Measurements from ENCODE around the gene TLE2. TPM values are rescaled to one million over a fixed set of nuclear protein-coding genes. Genes with fewer than 3 reads are reported as not detected.

Gene TLE2
- total and polyA plus RNA-seq, 9 of the 15 experiments (the other 6 are each of a cell fraction or from before 2014, with no cell fraction given), result 0.35 to 13.1 (median 6.2) TPM

- H3K36me3 ChIP-seq (ENCODE audit: control insufficient read depth, insufficient read depth, low read length), result no peaks in the 10 kb centered on the region
- FAIRE-seq, result no peak
- no peak overlapping the region for H3K4me2 ChIP-seq (ENCODE audit: insufficient read depth, low read length)
- H3K27ac ChIP-seq (ENCODE audit: extremely low read depth, low read depth, low read length), result no peak overlapping the region
- in situ Hi-C loops (cut with MboI) (no loop called here), intact Hi-C loops (cut with micrococcal nuclease) (no loop called here)
- DNase-seq (ENCODE audit: extremely low read depth in 1 of 4, low spot score in 3 of 4), result no peak
- no peak overlapping the region for H3K9ac ChIP-seq (ENCODE audit: insufficient read depth in 1 of 2, low read depth in 2 of 2, low read length in 2 of 2)
- WGBS (ENCODE audit: insufficient coverage, low coverage, missing lambda C conversion rate), result 67% methylated on average over 13 of the region's 18 CpGs
- no peaks in the 10 kb centered on the region for H3K9me1 ChIP-seq (ENCODE audit: control insufficient read depth, insufficient read depth, low read length)
- H2AFZ ChIP-seq (ENCODE audit: low read depth, low read length), result no peak overlapping the region
- TF ChIP-seq ZNF780A (CRISPR knock-in tag; IDR thresholded peaks at IDR 0.05) (no peak), PHB (CRISPR knock-in tag; IDR thresholded peaks at IDR 0.05) (no peak)
- H3K79me2 ChIP-seq (ENCODE audit: control insufficient read depth, insufficient read depth, low read length), result no peaks in the 10 kb centered on the region
- H3K4me3 ChIP-seq, result no peak overlapping the region
- H3K4me1 ChIP-seq (replicated peaks in 1 of 2; ENCODE audit: control insufficient read depth in 2 of 2, insufficient read depth in 2 of 2, low read length in 2 of 2), result peaks cover 0 to 23% of the 10 kb centered on the region in 2 experiments; a peak in 2 of 5 replicates
- no peaks in the 10 kb centered on the region; a peak in 1 of 5 replicates for H3K27me3 ChIP-seq (ENCODE audit: control insufficient read depth in 2 of 2, insufficient read depth in 2 of 2, low read length in 2 of 2)
- ChIA-PET POLR2A (interaction anchor here (1.1 to 2.1 kb wide), 4 partner anchors 10 to 26 kb away, joined by 3 to 10 read pairs (median 4); no protein-coding TSS in a partner anchor), CTCF (ENCODE audit: low intra/inter-chr PET ratio) (no interaction called here)
- no peaks in the 10 kb centered on the region for H4K20me1 ChIP-seq (replicated peaks; ENCODE audit: control insufficient read depth, insufficient read depth, low read length)
- no peak for ATAC-seq
- BruUV-seq (replicated peaks), result no TSS peak
- H3K9me3 ChIP-seq (replicated peaks; ENCODE audit: control insufficient read depth, insufficient read depth, low read depth, low read length), result no peaks in the 10 kb centered on the region
Measured at GRCh38 chr19:3005345-3005744, 23.7 kb downstream of the TLE2 start.

GRCh38 chr19:3004522-3004921 is 24.6 kb downstream of the TLE2 start:
- H3K27ac ChIP-seq (ENCODE audit: extremely low read depth, low read depth, low read length), result no peak overlapping the region
- DNase-seq (ENCODE audit: extremely low read depth in 1 of 4, low spot score in 3 of 4), result no peak
- POLR2A ChIA-PET, result interaction anchor here (0.9 to 2.1 kb wide), 5 partner anchors 10 to 32 kb away, joined by 3 to 10 read pairs (median 4); no protein-coding TSS in a partner anchor
- intact Hi-C loops (cut with micrococcal nuclease), result no loop called here
- peaks cover 0 to 22% of the 10 kb centered on the region in 2 experiments; a peak in 2 of 5 replicates for H3K4me1 ChIP-seq (replicated peaks in 1 of 2; ENCODE audit: control insufficient read depth in 2 of 2, insufficient read depth in 2 of 2, low read length in 2 of 2)
- no peaks in the 10 kb centered on the region for H3K36me3 ChIP-seq (ENCODE audit: control insufficient read depth, insufficient read depth, low read length)
- H3K4me3 ChIP-seq, result no peak overlapping the region
- no peaks in the 10 kb centered on the region for H3K9me1 ChIP-seq (ENCODE audit: control insufficient read depth, insufficient read depth, low read length)
- no peaks in the 10 kb centered on the region for H4K20me1 ChIP-seq (replicated peaks; ENCODE audit: control insufficient read depth, insufficient read depth, low read length)
- H3K79me2 ChIP-seq (ENCODE audit: control insufficient read depth, insufficient read depth, low read length), result no peaks in the 10 kb centered on the region
- H3K27me3 ChIP-seq (ENCODE audit: control insufficient read depth in 2 of 2, insufficient read depth in 2 of 2, low read length in 2 of 2), result no peaks in the 10 kb centered on the region; a peak in 1 of 5 replicates
- in situ Hi-C loops (cut with MboI), result no loop called here
- no peak for ATAC-seq
- 36% methylated on average over 2 of the region's 4 CpGs for WGBS (ENCODE audit: insufficient coverage, low coverage, missing lambda C conversion rate)
- FAIRE-seq, result no peak
- no peaks in the 10 kb centered on the region for H3K9me3 ChIP-seq (replicated peaks; ENCODE audit: control insufficient read depth, insufficient read depth, low read depth, low read length)
- no peak overlapping the region; a peak in 1 of 4 replicates for H3K9ac ChIP-seq (ENCODE audit: insufficient read depth in 1 of 2, low read depth in 2 of 2, low read length in 2 of 2)
- BruUV-seq (replicated peaks), result no TSS peak
- CTCF ChIA-PET (ENCODE audit: low intra/inter-chr PET ratio), result no interaction called here
- H2AFZ ChIP-seq (ENCODE audit: low read depth, low read length), result no peak overlapping the region
- no peak overlapping the region for H3K4me2 ChIP-seq (ENCODE audit: insufficient read depth, low read length)
- no peak for TF ChIP-seq ZNF398 (CRISPR knock-in tag; IDR thresholded peaks at IDR 0.05)
- no peak for TF ChIP-seq E4F1 (CRISPR knock-in tag; IDR thresholded peaks at IDR 0.05; ENCODE audit: borderline replicate concordance)
- no peak for TF ChIP-seq RNF2 (IDR thresholded peaks at IDR 0.05)
- no peak for TF ChIP-seq ZNF146 (CRISPR knock-in tag; IDR thresholded peaks at IDR 0.05; ENCODE audit: unreplicated experiment)
- no peak for TF ChIP-seq ZNF143 (CRISPR knock-in tag; IDR thresholded peaks at IDR 0.05)
- no peak for TF ChIP-seq MBD1 (CRISPR knock-in tag; IDR thresholded peaks at IDR 0.05)
